Measurements from ENCODE around the gene KCNK1.

DNA sequence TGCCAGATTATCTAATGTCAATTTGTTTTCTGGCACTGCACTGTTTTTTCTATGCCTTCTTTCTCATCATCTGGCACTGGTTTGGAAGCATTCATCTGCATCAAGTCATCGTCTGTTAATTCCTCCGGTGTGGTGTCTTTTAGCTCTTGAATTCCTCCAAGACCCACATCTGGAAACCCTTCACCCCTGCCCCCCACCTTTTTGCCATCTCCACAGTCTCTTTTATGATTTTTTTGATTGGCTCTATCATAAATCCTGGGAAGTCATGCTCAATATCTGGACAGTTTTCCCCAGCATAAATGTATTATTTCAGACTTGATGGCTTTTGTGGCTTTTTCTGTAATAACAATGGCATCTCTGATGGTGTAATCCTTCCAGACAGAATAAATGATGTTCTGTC lies 10.4 kb upstream of the KCNK1 start:
- TF ChIP-seq, protein P1, sequence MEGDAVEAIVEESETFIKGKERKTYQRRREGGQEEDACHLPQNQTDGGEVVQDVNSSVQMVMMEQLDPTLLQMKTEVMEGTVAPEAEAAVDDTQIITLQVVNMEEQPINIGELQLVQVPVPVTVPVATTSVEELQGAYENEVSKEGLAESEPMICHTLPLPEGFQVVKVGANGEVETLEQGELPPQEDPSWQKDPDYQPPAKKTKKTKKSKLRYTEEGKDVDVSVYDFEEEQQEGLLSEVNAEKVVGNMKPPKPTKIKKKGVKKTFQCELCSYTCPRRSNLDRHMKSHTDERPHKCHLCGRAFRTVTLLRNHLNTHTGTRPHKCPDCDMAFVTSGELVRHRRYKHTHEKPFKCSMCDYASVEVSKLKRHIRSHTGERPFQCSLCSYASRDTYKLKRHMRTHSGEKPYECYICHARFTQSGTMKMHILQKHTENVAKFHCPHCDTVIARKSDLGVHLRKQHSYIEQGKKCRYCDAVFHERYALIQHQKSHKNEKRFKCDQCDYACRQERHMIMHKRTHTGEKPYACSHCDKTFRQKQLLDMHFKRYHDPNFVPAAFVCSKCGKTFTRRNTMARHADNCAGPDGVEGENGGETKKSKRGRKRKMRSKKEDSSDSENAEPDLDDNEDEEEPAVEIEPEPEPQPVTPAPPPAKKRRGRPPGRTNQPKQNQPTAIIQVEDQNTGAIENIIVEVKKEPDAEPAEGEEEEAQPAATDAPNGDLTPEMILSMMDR (IDR thresholded peaks at IDR 0.05 in 8 of 11, conservative IDR thresholded peaks at IDR 0.05 in 3 of 11), result no peak
- TF ChIP-seq POLR2A (IDR thresholded peaks at IDR 0.05) (no peak), POLR2AphosphoS5 (IDR thresholded peaks at IDR 0.05) (no peak)
